ENCODE results near the gene SLC12A6. TPM values are rescaled to one million over a fixed set of nuclear protein-coding genes. Genes with fewer than 3 reads are reported as not detected.

Gene SLC12A6
- total and polyA plus RNA-seq, 2 of the 13 experiments (the other 11 are each of a cell fraction or from before 2014, with no cell fraction given) = 15.2 to 30.1 TPM

DNA sequence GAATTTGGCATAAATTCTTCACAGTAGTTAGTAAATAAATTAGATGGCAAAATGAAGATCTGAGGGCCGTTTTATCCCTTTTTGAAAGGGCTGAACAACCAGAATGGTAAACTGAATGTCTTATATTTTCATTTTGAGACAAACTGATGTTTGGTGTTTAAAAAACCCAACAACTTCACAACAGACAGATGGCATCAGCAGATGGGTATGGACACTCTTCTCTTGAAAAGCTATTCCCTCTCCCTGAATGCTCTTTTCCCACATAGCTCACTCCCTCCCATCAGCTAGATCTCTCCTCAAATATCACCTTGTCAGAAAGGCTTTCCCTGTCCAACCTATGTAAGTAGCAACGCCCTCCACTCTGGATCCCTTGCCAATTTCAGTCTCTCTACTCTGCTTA, 79.4 kb downstream of the SLC12A6 start:
- Histone ChIP-seq H4K20me1 (ENCODE audit: insufficient read depth, low read length) (no peaks in the 10 kb centered on the region), H3K27me3 (ENCODE audit: control insufficient read depth in 1 of 2, insufficient read depth in 2 of 2, low read length in 2 of 2) (no peaks in the 10 kb centered on the region), H3K4me1 (ENCODE audit: insufficient read depth, low read length) (no peaks in the 10 kb centered on the region), H3K27ac (ENCODE audit: extremely low read length, insufficient read depth, low read length) (no peak overlapping the region), H3K79me2 (ENCODE audit: insufficient read depth, low read length) (no peaks in the 10 kb centered on the region), H2AFZ (ENCODE audit: low read length) (no peak overlapping the region), H3K9ac (ENCODE audit: insufficient read depth, low read depth, low read length) (no peak overlapping the region), H3K4me2 (ENCODE audit: low read depth, low read length) (no peak overlapping the region), H3K4me3 (replicated peaks in 1 of 3; ENCODE audit: insufficient read depth in 1 of 3, low read depth in 2 of 3, low read length in 3 of 3) (no peak overlapping the region), H3K36me3 (replicated peaks in 1 of 2; ENCODE audit: control insufficient read depth in 1 of 2, insufficient read depth in 2 of 2, low read length in 2 of 2) (peaks cover 3 to 27% of the 10 kb centered on the region in 2 experiments; a peak in 4 of 5 replicates), H3K9me3 (ENCODE audit: low read length) (no peaks in the 10 kb centered on the region)
- DNase-seq (ENCODE audit: low spot score) (no peak), ATAC-seq (no peak), FAIRE-seq (no peak)
- no peak for TF ChIP-seq GTF3A (CRISPR knock-in tag; conservative IDR thresholded peaks at IDR 0.05)
- no peak for TF ChIP-seq GATAD1 (CRISPR knock-in tag; IDR thresholded peaks at IDR 0.05)
- no peak for TF ChIP-seq RARG (CRISPR knock-in tag; IDR thresholded peaks at IDR 0.05; ENCODE audit: low read depth)
- TF ChIP-seq POLR2G (IDR thresholded peaks at IDR 0.05; ENCODE audit: low read depth, low read length) = no peak
- no peak for TF ChIP-seq ZNF782 (CRISPR knock-in tag; IDR thresholded peaks at IDR 0.05; ENCODE audit: borderline replicate concordance)
- POLR2A ChIA-PET = no interaction called here
- intact Hi-C loops (cut with micrococcal nuclease; ENCODE audit: unreplicated experiment) = no loop called here
- WGBS (ENCODE audit: low lambda C conversion rate) = 91% methylated on average over 2 of the region's 2 CpGs
- in situ Hi-C loops (cut with HindIII; ENCODE audit: extremely low pct_ligation_motif_present, low pct_unique_long_range_greater_than_20kb) = no loop called here
- BruUV-seq (replicated peaks) = no TSS peak
- CTCF ChIA-PET (ENCODE audit: low intra/inter-chr PET ratio, low total read pairs) = no interaction called here

DNA sequence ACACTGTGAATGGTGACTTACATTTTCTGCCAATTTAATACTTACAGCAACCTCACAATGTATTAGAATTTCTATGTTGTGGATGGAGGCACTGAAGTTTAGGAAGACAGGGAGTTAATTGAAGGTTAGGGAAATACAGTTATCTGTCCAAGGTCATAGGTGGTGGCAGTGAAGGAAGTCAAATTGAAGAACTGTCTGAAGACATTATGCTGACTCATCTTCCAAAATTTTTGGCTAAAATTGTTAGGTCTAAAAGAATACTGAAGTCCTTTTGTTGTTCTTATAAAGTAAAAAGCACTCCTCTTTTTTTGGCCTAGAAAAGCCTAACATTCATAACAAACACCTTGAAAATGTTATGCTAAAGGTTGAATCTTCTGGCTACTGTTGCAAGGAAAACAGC, 85.0 kb downstream of the SLC12A6 start:
- Histone ChIP-seq H3K27me3 (ENCODE audit: control insufficient read depth in 1 of 2, insufficient read depth in 2 of 2, low read length in 2 of 2) (no peaks in the 10 kb centered on the region; a peak in 1 of 5 replicates), H4K20me1 (ENCODE audit: insufficient read depth, low read length) (no peaks in the 10 kb centered on the region), H3K9me3 (ENCODE audit: low read length) (no peaks in the 10 kb centered on the region), H3K4me3 (replicated peaks in 1 of 3; ENCODE audit: insufficient read depth in 1 of 3, low read depth in 2 of 3, low read length in 3 of 3) (no peak overlapping the region), H3K9ac (ENCODE audit: insufficient read depth, low read depth, low read length) (no peak overlapping the region), H3K79me2 (ENCODE audit: insufficient read depth, low read length) (no peaks in the 10 kb centered on the region), H3K4me2 (ENCODE audit: low read depth, low read length) (no peak overlapping the region), H3K27ac (ENCODE audit: extremely low read length, insufficient read depth, low read length) (no peak overlapping the region), H3K4me1 (ENCODE audit: insufficient read depth, low read length) (no peaks in the 10 kb centered on the region), H2AFZ (ENCODE audit: low read length) (no peak overlapping the region), H3K36me3 (replicated peaks in 1 of 2; ENCODE audit: control insufficient read depth in 1 of 2, insufficient read depth in 2 of 2, low read length in 2 of 2) (peaks cover 5 to 39% of the 10 kb centered on the region in 2 experiments)
- ChIA-PET CTCF (ENCODE audit: low intra/inter-chr PET ratio, low total read pairs) (no interaction called here), POLR2A (no interaction called here)
- TF ChIP-seq MAFK (conservative IDR thresholded peaks at IDR 0.05 in 1 of 2, IDR thresholded peaks at IDR 0.05 in 1 of 2; ENCODE audit: low read length in 2 of 2) (peak; percentile 53 to 78), CBX1 (IDR thresholded peaks at IDR 0.05; ENCODE audit: low read depth) (no peak), NFE2L2 (IDR thresholded peaks at IDR 0.05; ENCODE audit: low read length) (peak; percentile 75), MAFF (IDR thresholded peaks at IDR 0.05; ENCODE audit: low read depth, low read length) (peak; percentile 48)
- in situ Hi-C loops (cut with HindIII; ENCODE audit: extremely low pct_ligation_motif_present, low pct_unique_long_range_greater_than_20kb) = no loop called here
- intact Hi-C loops (cut with micrococcal nuclease; ENCODE audit: unreplicated experiment) = no loop called here
- no TSS peak for BruUV-seq (replicated peaks)
- FAIRE-seq = no peak
- ATAC-seq = no peak
- no peak for DNase-seq (ENCODE audit: low spot score)

Measured in HepG2 (cell line).